Sciatic nerve (tissue), 2 donors: ENCODE results near the gene ALG12. TPM values are rescaled to one million over a fixed set of nuclear protein-coding genes. Genes with fewer than 3 reads are reported as not detected.

Experiments
- ATAC-seq: fragments of 200-7000 bp; cut with Tn5 transposase; one replicate; pipeline ENCODE4 v1.9.1; 2020; ENCODE audit warnings: mild to moderate bottlenecking, moderate library complexity
- DNase-seq: peaks from one replicate; pipeline ENCODE4 v3.0.0-alpha.2; 2020; ENCODE audit warnings: low spot score
- intact Hi-C: fragments of 100-400 bp; cut with DNase I; formaldehyde crosslinking; loops from one replicate; pipeline ENCODE4 v1.14.2; 2022
- total RNA-seq: library from RNA; stranded (reverse); fragmentation: NEBNext Ultra II Directional; extraction: Animal tissue kit (Norgen Biotek cat#: 25700); gene quantifications from one replicate; pipeline ENCODE4 v1.2.1, GENCODE V29; 2021
- donor health status: DM: no; HTN: no; CAD: no.
- donor health status: DM: no; HTN: no; CAD: no.

Gene ALG12
- total RNA-seq, 1 donor from 2014 or later: 13.6 TPM

GRCh38 chr22:49882519-49883293, 35.5 kb downstream of the ALG12 start:
- intact Hi-C loops: no loop called here
- no peak for ATAC-seq
- DNase-seq: no peak

GRCh38 chr22:49881856-49882255, 36.4 kb downstream of the ALG12 start:
- no peak for DNase-seq
- intact Hi-C loops: no loop called here
- no peak for ATAC-seq

- ATAC-seq (no peak), DNase-seq (no peak)
- intact Hi-C loops: no loop called here
Measured at GRCh38 chr22:49880281-49880680, 38.0 kb downstream of the ALG12 start.

- intact Hi-C loops: no loop called here
- DNase-seq: no peak
- no peak for ATAC-seq
Measured at GRCh38 chr22:49879871-49880270, 38.4 kb downstream of the ALG12 start.

- ATAC-seq (no peak), DNase-seq (no peak)
- intact Hi-C loops: no loop called here
Measured at GRCh38 chr22:49878206-49878605, 40.0 kb downstream of the ALG12 start.

GRCh38 chr22:49877642-49878041, 40.6 kb downstream of the ALG12 start:
- ATAC-seq (no peak), DNase-seq (no peak)
- intact Hi-C loops: no loop called here

- DNase-seq: no peak
- intact Hi-C loops: no loop called here
- ATAC-seq: no peak
Measured at GRCh38 chr22:49873228-49873940, 44.9 kb downstream of the ALG12 start.

GRCh38 chr22:49872347-49872746, 45.9 kb downstream of the ALG12 start:
- ATAC-seq: no peak
- no peak for DNase-seq
- intact Hi-C loops: no loop called here

GRCh38 chr22:49871482-49871881, 46.8 kb downstream of the ALG12 start:
- intact Hi-C loops: no loop called here
- ATAC-seq (no peak), DNase-seq (no peak)

- no peak for DNase-seq
- no peak for ATAC-seq
- intact Hi-C loops: no loop called here
Measured at GRCh38 chr22:49869845-49870712, 48.2 kb downstream of the ALG12 start.

- intact Hi-C loops: no loop called here
- ATAC-seq (no peak), DNase-seq (no peak)
Measured at GRCh38 chr22:49869086-49869830, 49.0 kb downstream of the ALG12 start.

GRCh38 chr22:49867303-49868265, 50.7 kb downstream of the ALG12 start:
- DNase-seq (no peak), ATAC-seq (no peak)
- intact Hi-C loops: no loop called here

GRCh38 chr22:49866646-49867045, 51.6 kb downstream of the ALG12 start:
- DNase-seq (no peak), ATAC-seq (no peak)
- intact Hi-C loops: no loop called here

GRCh38 chr22:49866134-49866533, 52.1 kb downstream of the ALG12 start:
- DNase-seq (no peak), ATAC-seq (no peak)
- intact Hi-C loops: no loop called here

GRCh38 chr22:49865156-49865555, 53.1 kb downstream of the ALG12 start:
- intact Hi-C loops: no loop called here
- DNase-seq (no peak), ATAC-seq (no peak)

GRCh38 chr22:49863931-49864330, 54.3 kb downstream of the ALG12 start:
- ATAC-seq (no peak), DNase-seq (no peak)
- intact Hi-C loops: no loop called here

GRCh38 chr22:49862496-49862776, 55.8 kb downstream of the ALG12 start:
- ATAC-seq (no peak), DNase-seq (peak; percentile 13)
- intact Hi-C loops: no loop called here
